ENCODE results near the gene CCDC167.

GRCh38 chr6:37460805-37461204 is 38.9 kb downstream of the CCDC167 start:
- TF ChIP-seq CTCF (conservative IDR thresholded peaks at IDR 0.05 in 1 of 2, IDR thresholded peaks at IDR 0.05 in 1 of 2; ENCODE audit: low read depth in 1 of 2, low read length in 2 of 2), result no peak
- TF ChIP-seq EZH2 (IDR thresholded peaks at IDR 0.05; ENCODE audit: low read length, missing control alignments), result no peak

All from fibroblast of lung (primary cell).